HG03342 (cell line): ENCODE data around the gene YPEL4.
"Not testable (repeated sequence)": the region's sequence is repeated elsewhere in the genome, so short reads cannot be mapped to it uniquely, and the experiment has no call there.

Experiments used
- ATAC-seq: cut with Tn5 transposase; IDR thresholded peaks from one replicate; pipeline ENCODE4 v1.9.1; 2021; ENCODE audit warnings: mild to moderate bottlenecking, moderate library complexity; ENCODE audit not compliant: unreplicated experiment

The YPEL4 gene, protein sequence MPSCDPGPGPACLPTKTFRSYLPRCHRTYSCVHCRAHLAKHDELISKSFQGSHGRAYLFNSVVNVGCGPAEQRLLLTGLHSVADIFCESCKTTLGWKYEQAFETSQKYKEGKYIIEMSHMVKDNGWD

DNA sequence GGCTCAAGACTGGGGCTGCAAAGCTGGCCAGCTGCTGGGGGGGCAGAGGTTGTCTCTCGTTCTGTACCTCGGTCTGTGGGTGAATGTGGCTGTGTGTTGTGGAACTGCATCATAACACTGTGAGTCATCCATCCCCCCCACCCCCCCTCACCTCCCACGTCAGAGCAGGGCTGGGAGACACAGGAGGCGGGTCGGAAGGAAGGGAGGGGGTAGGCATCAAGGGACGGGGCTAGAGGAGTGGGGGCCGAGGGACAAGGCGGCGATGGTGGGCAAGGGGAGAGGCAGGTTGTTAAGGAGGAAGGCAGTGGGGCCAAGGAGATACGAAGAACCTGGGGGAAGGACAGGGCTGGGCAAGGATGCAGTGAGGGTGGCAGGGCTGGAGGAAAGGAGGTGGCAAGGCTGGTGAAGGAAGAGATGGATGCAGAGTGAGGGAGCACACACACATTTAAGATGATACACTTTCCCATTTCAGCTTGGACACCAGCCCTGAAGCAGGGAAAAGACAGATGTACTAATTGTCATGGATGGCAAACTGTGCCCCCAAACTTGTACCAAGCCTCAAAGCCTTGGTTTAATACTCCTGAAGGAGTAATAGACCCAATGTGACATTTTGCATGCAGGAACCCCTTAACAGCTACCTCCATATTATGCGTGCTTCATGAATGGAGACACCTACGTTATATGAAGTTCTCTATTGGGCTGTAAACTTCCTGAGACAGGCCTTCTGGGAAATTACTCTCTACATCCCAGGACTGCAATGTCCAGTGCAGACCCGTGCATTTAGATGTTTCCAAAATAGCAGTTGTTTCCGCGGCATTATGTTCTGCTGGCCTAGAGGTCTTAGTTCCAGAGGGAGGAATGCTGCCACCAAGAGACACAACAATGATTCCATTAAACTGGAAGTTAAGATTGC, at the start of gene YPEL4:
TSS of gene YPEL4 (minus strand) at position 87 of the 913 bp plus-strand sequence. CDS start 2,805 bp downstream, outside the sequence.
- no peak for ATAC-seq

DNA sequence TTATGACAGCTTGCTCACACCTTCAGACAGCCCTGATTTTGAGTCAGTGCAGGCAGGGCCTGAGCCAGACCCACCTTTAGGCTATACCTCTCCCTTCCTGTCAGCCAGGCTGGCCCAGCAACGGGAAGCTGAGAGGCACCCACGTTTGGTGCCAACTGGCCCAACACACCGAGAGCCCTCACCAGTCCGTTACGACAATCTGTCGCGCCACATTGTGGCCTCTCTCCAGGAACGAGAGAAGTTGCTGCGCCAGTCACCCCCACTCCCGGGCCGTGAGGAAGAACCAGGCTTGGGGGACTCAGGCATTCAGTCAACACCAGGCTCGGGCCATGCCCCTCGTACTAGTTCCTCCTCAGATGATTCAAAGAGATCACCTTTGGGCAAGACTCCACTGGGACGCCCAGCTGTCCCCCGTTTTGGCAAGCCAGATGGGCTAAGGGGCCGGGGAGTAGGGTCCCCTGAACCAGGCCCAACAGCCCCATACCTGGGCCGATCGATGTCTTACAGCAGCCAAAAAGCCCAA, 49.2 kb upstream of the YPEL4 start:
- ATAC-seq, result no peak

DNA sequence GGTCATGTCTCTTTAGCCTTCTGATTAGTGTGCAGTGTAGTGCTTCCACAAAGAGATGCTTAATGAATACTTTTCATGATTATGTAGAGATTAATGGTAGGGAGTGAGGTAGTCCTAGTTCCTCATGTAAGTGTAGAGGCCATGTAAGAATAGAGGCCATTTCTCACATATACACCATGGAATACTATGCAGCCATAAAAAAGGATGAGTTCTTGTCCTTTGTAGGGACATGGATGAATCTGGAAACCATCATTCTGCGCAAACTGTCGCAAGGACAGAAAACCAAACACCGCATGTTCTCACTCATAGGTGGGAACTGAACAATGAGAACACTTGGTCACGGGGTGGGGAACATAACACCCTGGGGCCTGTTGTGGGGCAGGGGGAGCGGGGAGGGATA, 40.8 kb upstream of the YPEL4 start:
- not testable (repeated sequence) for ATAC-seq

DNA sequence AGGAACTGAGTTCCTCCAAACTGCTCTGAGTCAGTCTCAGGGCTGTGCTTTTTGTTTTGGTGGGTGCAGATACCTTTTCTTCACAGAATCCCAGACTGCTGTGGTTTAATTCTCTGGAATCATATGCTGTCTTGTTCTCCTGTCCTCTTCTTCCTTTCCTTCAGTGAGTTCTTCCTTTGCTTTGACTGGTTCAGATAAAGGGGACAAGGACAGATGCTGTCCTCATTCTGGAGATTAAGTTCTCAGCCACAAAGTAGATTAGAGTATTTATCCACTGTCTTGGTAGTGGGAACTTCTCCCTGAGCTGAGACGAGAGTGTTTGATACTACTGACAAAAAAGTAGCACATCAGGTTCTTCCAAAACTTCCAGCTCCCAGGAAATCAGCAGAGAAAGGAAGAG, 31.5 kb upstream of the YPEL4 start:
- ATAC-seq, result no peak

DNA sequence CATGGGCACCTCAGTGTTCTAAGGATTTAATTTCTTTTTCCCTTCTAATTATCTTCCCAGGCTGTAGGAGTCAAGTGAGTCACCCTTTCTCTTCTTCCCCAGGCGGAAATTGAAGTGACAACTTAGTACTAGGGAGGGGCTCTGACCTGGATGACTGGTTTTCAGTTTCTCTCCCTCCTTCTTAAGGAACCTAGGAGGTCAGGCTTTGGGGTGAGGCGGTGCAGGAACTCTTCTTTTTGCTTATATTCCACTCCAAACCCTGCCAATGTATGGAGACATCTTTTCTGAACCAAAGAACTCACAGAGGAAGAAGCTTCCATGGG, 30.8 kb upstream of the YPEL4 start:
- ATAC-seq, result no peak

DNA sequence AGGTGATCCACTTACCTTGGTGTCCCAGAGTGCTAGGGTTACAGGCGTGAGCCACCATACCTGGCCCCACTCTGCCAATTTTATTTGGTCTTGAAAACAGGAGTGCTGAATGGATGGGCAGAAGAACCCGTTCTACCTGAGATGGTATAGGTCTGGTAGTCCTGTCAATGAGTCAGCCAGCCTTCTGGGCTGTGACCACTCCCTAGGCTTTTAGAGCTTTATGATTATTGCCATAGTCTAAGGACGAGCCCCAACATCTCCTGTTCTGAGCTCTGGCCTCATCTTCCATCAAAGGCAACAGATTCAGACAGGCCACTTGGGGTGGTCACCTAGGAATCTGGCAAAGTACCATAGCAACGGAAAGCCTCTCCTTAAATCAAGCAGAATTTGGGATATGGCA, 29.7 kb upstream of the YPEL4 start:
- no peak for ATAC-seq

DNA sequence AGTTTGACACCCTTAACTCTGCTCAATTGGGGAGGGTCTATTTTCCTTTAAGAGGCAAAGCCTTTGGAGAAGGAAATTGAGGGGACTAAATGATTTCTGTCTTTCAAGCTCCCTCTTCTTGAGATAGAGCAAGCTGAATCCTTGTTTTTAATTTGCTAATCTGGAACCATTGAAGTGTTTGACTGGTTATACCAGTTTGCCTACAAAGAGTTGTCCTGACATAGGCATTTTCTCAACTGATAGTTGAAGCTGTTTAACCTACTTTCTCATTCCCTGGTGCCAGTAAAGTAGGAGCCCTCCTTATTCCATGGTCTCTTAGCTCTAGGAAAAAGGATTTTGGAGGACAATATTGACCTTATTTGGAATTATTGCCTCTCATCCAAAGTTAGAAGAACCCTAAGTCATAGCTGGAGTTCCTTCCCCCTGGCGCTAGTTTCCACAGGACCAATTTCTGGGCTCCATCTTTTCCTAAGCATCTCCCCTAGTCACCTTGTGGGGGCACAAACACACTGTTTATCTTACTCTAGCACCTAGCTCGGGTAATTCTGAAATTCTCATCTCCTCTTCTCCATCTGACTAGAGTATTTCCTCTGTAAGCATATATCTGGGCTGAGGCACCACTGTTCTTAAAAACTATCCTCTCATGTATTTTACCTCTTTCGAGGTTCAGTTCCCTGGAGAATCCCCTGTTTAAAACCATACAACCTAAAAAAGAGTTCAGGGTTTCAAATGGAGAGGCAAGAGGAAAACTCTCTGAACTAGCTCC, 25.6 kb upstream of the YPEL4 start:
- no peak for ATAC-seq

DNA sequence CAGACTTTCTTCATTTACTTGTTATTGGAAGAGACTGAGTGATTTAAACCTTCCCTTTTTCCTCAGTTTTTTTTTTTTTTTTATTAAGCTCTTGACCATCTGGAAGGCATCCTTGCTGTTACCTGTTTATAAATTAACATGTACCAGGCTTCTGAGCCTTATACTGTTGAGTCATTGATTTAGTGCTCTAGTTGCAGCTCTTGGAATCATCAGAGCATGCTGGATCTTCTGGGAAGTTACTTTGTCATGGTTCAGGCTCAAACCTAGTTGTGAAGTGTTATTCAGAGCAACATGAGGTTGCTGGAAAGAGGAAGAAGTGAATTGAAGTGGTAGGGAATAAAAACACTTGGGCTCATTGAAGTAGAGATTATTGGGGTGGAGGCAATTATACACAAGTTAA, 24.5 kb upstream of the YPEL4 start:
- no peak for ATAC-seq

DNA sequence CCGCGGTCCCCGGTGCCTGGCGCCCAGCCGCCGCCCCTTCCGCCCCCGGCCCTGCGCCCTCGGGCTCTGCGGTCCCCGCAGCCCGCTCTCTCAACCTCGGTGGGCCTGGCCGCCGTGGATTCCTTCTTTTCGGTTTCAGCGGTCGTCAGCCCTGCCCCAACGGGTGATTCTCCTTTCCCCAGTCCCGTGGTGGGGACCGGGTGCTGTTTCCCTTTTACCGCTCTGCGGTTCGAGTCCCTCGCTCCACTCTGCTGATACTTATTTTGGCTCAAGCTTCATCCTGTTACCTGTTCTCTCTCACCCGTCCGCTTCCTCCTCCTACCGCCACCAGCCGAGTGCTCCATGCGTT, 18.7 kb upstream of the YPEL4 start:
- ATAC-seq, result peak; percentile 2

DNA sequence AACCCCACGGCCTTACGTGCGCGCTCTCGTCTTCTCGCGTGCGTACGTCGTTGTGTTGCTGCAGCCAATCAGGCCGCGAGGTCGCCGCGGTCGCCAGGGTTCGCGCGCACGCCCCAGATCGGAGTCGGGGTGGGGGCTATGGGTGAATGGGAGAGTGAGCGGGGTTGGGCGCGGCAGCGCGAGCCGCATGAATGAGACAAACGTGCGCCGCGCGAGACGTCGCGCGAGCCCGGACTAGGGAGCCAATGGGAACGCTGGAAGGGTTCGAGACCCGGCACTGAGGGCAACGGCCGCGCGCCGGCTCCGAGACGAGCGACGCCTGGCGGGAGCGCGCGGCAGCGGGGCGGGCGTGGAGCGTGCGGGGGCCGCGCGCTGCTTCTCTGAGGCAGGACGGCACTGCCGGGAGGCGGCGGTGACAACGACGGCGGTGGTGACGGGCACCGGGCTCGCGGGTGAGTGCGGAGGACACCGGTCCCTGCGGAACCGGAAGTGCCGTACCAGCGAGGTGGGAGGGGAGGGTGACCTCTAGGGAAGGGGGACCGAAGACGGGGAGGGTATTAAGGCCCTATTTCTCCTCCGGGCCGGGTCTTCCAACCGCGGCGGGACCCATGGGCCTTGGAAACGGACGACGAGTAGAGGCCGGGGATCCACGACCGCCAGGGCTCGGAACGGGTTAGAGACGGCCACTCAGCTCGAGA, 18.2 kb upstream of the YPEL4 start, which contains the start of gene ZDHHC5:
TSS of gene ZDHHC5 (plus strand) at position 379 of the 698 bp plus-strand sequence. CDS start 4,977 bp downstream, outside the sequence.
- ATAC-seq, result peak; percentile 85

DNA sequence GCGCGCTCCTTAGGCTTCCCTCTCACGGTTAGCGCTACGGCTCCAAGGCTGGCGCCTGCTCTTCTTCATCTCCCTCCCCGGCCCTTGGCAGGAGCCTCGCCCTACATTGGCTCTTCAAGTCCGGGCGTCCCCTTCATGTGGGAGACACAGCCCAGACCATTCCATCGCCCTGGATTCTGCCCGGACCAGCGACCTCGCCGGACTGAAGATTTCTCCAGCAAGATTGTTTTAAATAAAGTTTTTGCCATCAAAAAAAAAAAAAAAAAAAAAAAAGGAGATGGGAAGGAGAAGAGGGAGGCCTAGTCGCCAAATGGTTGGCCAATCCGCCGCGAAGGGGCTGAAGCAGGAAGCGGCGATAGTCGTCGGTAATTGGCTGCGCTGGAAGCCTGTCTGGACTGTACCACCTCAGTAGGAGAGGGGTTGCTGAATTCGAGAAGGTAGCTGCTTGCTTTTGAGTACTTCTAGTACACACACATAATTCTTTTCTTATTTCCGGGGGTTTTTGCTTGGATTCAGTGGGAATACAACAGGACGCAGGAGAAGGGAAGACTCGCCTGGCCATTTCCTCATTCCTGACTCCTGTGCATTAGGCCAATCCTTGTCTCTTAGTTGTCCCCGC, 17.5 kb upstream of the YPEL4 start:
- peak; percentile 65 for ATAC-seq

DNA sequence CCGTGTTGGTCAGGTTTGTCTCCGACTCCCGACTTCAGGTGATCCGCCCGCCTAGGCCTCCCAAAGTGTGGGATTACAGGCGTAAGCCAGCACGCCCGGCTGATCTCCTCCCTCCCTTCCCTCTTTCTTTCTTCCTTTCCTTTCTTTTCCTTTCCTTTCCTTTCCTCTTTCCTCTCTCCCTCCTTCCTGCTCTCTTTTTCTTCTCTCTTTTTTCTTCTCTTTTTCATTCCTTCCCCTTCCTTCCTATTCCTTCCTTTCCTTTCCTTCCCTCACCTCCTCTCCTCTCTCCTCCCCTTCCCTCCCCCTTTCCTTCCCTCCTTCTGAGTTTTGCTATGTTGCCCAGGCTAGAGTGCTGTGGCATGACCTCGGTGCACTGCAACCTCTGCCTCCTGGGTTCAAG, 14.3 kb upstream of the YPEL4 start:
- ATAC-seq, result no peak

DNA sequence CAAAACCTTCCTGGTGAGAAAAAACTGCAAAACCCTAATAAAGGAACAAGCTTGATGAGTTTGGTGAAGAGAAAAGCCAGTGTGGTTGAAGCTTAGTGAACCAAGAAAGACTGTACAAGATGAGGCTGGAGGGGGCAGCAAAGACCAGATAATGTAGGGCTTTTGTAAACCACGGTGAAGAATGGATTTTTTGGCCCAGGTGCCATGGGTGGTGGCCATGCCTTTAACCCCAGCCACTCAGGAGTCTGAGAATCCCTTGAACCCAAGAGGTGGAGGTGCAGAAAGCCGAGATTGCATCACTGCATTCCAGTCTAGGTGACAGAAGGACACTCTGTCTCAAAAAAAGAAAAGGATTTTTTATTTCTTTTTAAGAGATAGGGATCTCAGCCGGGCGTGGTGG, 13.2 kb upstream of the YPEL4 start:
- ATAC-seq, result no peak

DNA sequence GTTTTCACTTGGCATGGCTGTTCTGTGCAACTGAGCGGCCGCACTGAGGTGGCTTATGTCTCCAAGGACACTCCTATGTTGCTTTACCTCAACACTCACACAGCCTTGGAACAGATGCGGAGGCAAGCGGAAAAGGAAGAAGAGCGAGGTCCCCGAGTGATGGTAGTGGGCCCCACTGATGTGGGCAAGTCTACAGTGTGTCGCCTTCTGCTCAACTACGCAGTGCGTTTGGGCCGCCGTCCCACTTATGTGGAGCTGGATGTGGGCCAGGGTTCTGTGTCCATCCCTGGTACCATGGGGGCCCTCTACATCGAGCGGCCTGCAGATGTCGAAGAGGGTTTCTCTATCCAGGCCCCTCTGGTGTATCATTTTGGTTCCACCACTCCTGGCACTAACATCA, 10.0 kb upstream of the YPEL4 start:
- no peak for ATAC-seq

DNA sequence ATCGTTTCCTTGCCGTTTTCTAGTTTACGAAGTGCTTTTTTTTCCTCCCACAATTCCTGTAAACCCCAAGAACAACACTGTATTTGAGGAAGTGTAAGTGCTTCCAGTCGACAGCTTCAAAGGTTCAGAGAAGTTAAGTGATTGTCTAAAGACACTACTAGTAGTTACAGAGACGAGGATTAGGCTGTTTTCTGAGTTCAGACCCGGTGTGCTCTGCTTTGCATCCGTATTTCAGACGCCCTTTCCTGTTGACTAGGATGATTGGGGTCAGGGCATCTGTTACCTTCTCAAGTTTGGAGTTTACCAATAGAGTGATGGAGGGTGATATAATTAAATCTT, 8.3 kb upstream of the YPEL4 start:
- ATAC-seq, result no peak

DNA sequence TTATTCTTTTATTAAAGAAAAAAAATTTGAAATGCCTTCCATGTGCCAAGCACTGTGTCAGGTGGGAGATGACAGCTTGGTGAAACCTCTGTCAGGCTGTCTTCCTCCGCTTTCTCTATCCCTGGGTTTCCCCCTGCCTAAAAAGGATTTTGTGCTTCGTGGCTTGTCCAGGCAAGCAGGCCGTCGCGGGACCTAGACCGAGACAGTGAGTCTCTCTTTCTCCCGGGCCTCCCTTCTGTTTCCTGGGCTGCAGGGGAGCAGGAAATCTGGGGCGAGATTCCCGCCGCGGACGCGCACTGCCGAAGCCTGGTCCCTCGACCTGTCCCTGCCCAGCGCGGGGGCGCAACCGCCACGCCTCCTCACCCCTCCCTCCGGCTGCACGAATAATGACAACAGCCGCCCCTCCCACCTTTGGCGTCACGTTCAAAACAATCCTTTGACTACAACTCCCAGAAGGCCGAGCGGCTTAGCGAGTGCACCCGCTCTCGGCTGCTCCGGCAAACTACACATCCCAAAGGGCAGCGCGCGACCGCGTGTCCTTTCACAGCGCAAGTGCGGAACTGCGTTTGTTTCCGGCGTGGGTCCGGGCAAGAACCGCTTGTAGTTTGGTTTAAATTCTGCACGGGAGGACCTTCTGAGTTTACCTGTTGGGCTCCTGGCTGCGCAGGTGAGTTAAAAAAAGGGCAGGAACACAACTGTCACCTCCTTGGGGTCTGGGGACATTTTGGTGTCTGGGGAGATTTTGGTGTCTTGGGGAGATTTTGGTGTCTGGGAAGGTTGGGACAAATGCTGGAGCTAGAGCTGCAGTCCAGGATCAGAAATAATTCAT, 7.7 kb upstream of the YPEL4 start, which contains the start of gene CLP1:
TSS of gene CLP1 (plus strand) at position 569 of the 829 bp plus-strand sequence. CDS start 1,715 bp downstream, outside the sequence.
- ATAC-seq, result peak; percentile 99

DNA sequence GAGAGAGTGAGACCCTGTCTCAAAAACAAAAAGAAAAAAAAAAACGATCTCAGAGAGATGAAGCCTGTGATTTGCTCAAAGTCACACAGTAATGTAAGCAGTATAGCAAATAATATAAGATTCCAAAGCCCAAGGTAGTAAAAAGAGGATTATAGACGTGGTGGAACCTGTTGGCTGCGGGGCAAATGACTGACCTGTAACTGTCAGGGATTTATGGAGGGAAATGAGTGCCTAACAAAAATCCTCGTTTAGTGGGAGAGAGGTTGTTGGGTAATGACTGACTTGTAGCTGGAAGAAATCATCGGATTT, 7.1 kb upstream of the YPEL4 start:
- ATAC-seq, result no peak

DNA sequence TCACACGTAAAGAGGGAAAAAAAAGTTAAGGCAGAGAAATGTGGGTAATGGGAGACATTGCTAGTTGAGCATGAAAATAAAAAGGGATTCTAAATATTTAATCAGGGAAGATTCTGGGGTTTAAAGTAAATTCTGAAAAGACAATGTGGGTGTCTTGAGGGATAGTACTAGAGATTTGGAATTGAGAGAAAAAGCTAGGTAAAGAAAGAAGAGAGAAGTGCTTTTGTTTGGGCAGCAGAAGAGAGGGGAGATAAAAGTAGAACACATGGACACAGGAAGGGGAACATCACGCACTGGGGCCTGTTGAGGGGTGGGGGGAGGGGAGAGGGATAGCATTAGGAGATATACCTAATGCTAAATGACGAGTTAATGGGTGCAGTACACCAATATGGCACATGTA, 3.5 kb upstream of the YPEL4 start:
- no peak for ATAC-seq

DNA sequence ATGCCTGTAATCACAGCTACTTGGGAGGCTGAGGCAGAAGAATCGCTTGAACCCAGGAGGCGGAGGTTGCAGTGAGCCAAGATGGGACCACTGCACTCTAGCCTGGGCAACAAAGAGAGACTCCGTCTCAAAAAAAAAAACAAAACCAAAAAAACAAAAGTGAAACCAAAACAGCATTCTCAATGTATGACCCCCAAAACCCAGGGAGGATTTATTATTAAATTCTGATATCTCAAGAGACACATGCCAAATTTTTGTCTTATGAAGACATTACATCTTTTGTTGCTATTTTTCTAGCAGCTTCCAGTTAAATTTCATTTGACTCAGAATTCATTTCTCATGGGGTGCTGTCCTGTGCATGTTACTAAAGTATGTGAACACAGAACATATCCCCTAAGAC, 3.0 kb upstream of the YPEL4 start:
- no peak for ATAC-seq

DNA sequence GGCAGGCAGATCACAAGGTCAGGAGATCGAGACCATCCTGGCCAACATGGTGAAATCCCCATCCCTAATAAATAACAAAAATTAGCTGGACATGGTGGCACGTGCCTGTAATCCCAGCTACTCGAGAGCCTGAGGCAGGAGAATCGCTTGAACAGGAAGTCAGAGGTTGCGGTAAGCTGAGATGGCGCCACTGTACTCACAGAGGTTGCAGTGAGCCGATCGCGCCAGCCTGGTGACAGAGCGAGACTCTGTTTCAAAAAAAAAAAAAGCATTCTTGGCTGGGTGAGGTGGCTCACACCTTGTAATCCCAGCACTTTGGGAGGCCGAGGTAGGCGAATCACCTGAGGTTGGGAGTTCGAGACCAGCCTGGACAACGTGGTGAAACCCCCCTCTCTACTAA, 2.5 kb upstream of the YPEL4 start:
- ATAC-seq, result not testable (repeated sequence)
